HL-60 (cell line): Measurements from ENCODE around the gene FTCD.
A peak's percentile ranks its signal among the peaks of the same experiment; 100 is the strongest.

Source experiments
- DNase-seq, 2 experiments: peaks; one replicate each; pipeline ENCODE4 v3.0.0-alpha.2; 2010 to 2020; ENCODE audit warnings: low read depth in 1 of 2, low spot score in 1 of 2
- H3K27ac ChIP-seq: fragments of 250-450 bp; sonication (Bioruptor Pico); replicated peaks from 2 replicates; pipeline ENCODE4 v1.5.1; 2020; ENCODE audit warnings: mild to moderate bottlenecking, moderate library complexity
- H3K27me3 ChIP-seq: fragments of 250-450 bp; sonication (Bioruptor Pico); 2 replicates; pipeline ENCODE4 v1.5.1; 2021; ENCODE audit warnings: mild to moderate bottlenecking, moderate library complexity; ENCODE audit not compliant: insufficient read depth, poor library complexity, severe bottlenecking
- H3K4me3 ChIP-seq: replicated peaks from 2 replicates; pipeline ENCODE4 v1.5.1; 2011; ENCODE audit warnings: mild to moderate bottlenecking, control low read depth, low read length; ENCODE audit not compliant: insufficient read depth
- GABPA ChIP-seq: IDR thresholded peaks from 2 replicates; pipeline ENCODE4 v1.6.1; 2012; ENCODE audit warnings: low read depth
- POLR2AphosphoS5 ChIP-seq: IDR thresholded peaks from 2 replicates; pipeline ENCODE4 v1.6.1; 2012; ENCODE audit warnings: low read depth
- REST ChIP-seq: IDR thresholded peaks from 2 replicates; pipeline ENCODE4 v1.6.1; 2012; ENCODE audit warnings: low read depth; ENCODE audit not compliant: insufficient replicate concordance
- SPI1 ChIP-seq: IDR thresholded peaks from 2 replicates; pipeline ENCODE4 v1.6.1; 2012; ENCODE audit warnings: low read depth, mild to moderate bottlenecking, borderline replicate concordance
- TF ChIP-seq, protein P1 (sequence below): IDR thresholded peaks from one replicate; pipeline ENCODE4 v1.5.1; 2011; ENCODE audit warnings: low read length, control low read depth, inconsistent platforms; ENCODE audit not compliant: insufficient read depth

Gene FTCD

DNA sequence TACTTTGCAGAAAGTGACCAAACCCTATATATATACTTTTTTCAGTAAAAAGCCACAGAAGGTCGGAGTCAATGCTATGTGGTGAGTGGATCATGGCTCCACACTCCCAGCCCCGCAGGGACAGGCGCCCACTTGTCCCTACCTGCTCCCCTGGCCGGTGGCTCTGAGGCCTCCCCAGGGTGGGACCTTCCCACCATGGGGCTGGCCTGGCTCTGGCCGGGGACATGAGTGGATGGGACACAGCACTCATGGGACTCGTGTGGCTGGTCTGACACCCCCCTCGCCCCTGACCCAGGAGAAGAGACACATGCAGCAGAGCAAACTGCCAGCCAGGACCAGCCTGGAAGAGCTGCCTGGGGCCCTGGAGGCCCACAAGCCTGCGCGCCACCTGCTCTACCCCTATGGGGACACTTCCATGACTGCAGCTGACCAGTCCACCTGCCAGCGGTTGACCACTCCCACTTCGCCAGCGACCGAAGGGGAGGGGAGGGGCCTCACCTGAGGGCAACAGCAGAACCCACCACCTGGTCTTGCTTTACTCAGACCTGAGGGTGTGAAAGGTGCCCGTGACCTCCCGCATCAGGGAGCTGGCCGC, 26.7 kb upstream of the FTCD start:
- Histone ChIP-seq H3K4me3 (no peak overlapping the region), H3K27me3 (peaks cover 3% of the 10 kb centered on the region), H3K27ac (no peak overlapping the region; the same call in 1 of the 2 replicates)
- DNase-seq: no peak
- no peak for TF ChIP-seq SPI1
- TF ChIP-seq GABPA: no peak
- no peak for TF ChIP-seq REST
- no peak for TF ChIP-seq POLR2AphosphoS5
- TF ChIP-seq, protein P1, sequence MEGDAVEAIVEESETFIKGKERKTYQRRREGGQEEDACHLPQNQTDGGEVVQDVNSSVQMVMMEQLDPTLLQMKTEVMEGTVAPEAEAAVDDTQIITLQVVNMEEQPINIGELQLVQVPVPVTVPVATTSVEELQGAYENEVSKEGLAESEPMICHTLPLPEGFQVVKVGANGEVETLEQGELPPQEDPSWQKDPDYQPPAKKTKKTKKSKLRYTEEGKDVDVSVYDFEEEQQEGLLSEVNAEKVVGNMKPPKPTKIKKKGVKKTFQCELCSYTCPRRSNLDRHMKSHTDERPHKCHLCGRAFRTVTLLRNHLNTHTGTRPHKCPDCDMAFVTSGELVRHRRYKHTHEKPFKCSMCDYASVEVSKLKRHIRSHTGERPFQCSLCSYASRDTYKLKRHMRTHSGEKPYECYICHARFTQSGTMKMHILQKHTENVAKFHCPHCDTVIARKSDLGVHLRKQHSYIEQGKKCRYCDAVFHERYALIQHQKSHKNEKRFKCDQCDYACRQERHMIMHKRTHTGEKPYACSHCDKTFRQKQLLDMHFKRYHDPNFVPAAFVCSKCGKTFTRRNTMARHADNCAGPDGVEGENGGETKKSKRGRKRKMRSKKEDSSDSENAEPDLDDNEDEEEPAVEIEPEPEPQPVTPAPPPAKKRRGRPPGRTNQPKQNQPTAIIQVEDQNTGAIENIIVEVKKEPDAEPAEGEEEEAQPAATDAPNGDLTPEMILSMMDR: no peak

DNA sequence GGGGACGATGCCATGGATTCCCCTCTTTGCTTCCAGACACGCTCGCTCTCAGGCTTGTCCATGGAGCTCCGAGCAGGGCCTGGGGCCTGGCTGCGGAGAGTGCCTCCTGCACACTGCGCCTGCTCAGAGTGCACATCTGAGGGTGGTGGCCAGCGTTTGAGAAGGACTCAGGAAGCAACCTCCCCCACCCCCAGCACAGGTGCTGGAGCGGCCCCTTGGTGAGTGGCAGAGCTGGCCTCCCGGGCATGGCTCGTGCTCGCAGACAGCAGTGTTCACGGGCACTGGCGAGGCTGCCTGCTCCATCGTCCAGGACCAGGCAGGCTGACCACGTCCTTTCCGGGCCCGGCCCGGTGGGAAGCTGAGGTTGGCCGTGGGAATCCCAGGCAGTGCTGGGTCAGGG, 26.1 kb upstream of the FTCD start:
- TF ChIP-seq REST (no peak), POLR2AphosphoS5 (no peak), SPI1 (no peak), GABPA (no peak)
- TF ChIP-seq, protein P1: no peak
- no peak for DNase-seq
- Histone ChIP-seq H3K27me3 (peaks cover 3% of the 10 kb centered on the region), H3K4me3 (no peak overlapping the region), H3K27ac (no peak overlapping the region; the same call in 1 of the 2 replicates)

DNA sequence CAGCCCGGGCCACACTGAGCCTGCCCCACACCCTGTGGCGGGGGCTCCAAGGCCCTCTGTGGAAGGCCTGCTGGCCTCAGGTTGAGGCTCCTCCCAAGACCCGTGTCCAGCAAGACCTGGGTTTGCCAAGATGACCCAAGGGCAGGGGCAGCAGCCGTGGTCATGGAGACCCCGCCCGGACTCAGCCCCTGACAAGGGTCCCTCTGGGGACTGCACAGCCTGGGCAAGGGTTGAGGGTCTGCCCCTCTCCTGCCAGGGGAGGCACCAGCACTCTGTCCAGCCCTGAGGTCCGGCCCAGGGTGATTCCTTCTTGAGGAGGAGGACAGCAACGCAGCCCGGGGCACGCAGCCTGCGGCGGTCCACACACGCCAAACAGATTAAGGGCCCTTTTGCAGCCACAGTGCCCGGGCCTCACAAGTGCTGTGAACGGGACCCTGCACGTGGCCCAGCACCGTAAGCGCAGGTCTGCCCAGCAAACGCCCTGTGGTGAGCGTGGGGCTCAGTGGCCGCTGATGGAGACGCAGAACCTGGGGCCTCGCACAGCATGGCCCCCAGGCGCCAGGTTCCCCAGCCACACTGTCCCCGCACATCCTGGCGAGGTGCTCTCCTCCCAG, 25.5 kb upstream of the FTCD start:
- DNase-seq: no peak
- TF ChIP-seq POLR2AphosphoS5 (no peak), REST (no peak), SPI1 (no peak), GABPA (no peak)
- TF ChIP-seq, protein P1: no peak
- H3K4me3 ChIP-seq: no peak overlapping the region
- H3K27me3 ChIP-seq: peaks cover 3% of the 10 kb centered on the region
- peak overlapping the region; percentile 69 for H3K27ac ChIP-seq
